Thoracic aorta (tissue), 2 donors: ENCODE measurements around the gene PSMG4. TPM values are rescaled to one million over a fixed set of nuclear protein-coding genes. Genes with fewer than 3 reads are reported as not detected.

Experiments used
- ATAC-seq: fragments of 150-250 bp; one replicate; pipeline ENCODE4 v1.8.0; 2017; ENCODE audit warnings: low read depth; ENCODE audit not compliant: insufficient number of reproducible peaks, low FRiP score
- DNase-seq: peaks from one replicate; pipeline ENCODE4 v3.0.0-alpha.2; 2020; ENCODE audit warnings: low spot score
- H3K27ac ChIP-seq, 2 donors: fragments of 200-600 bp; sonication (generic); 1 replicate in 1 of 2; 2 replicates in 1 of 2; pipeline ENCODE4 v1.5.1; 2016; ENCODE audit warnings: mild to moderate bottlenecking in 2 of 2, moderate library complexity in 2 of 2
- H3K27me3 ChIP-seq: fragments of 200-600 bp; sonication (generic); replicated peaks from 2 replicates; pipeline ENCODE4 v1.6.0; 2016; ENCODE audit warnings: mild to moderate bottlenecking; ENCODE audit not compliant: insufficient read depth
- H3K36me3 ChIP-seq: fragments of 200-600 bp; sonication (generic); one replicate; pipeline ENCODE4 v1.5.1; 2016
- H3K4me1 ChIP-seq, 2 donors: fragments of 200-600 bp; sonication (generic); 1 replicate in 1 of 2; 2 replicates in 1 of 2; pipeline versions ENCODE4 v1.5.1 to v1.6.0; 2016; ENCODE audit warnings: low read depth in 2 of 2, mild to moderate bottlenecking in 1 of 2; ENCODE audit not compliant: control insufficient read depth in 1 of 2
- H3K4me3 ChIP-seq: fragments of 200-600 bp; sonication (generic); 2 replicates; pipeline ENCODE4 v1.5.1; 2016; ENCODE audit warnings: mild to moderate bottlenecking
- H3K9me3 ChIP-seq: fragments of 200-600 bp; sonication (generic); 2 replicates; pipeline ENCODE4 v1.5.1; 2016
- CTCF ChIP-seq: fragments of 200-600 bp; sonication (generic); IDR thresholded peaks from one replicate; pipeline ENCODE4 v1.5.1; 2019; ENCODE audit warnings: antibody characterized with exemption
- total RNA-seq, 2 donors: library from RNA; depleted of rRNA; stranded (reverse); fragments of >200 nt; gene quantifications; one replicate each; pipeline versions ENCODE4 v1.1.0 to v1.2.3, GENCODE V29; 2016

Gene PSMG4
- total RNA-seq, 2 donors from 2014 or later = 19.4 to 29.0 TPM

- Histone ChIP-seq H3K9me3 (no peaks in the 10 kb centered on the region), H3K27me3 (no peaks in the 10 kb centered on the region), H3K4me3 (no peak overlapping the region), H3K36me3 (no peaks in the 10 kb centered on the region), H3K27ac (no peak overlapping the region), H3K4me1 (peaks cover 0 to 2% of the 10 kb centered on the region in 2 donors)
- DNase-seq (no peak), ATAC-seq (no peak)
- no peak for TF ChIP-seq CTCF
These were observed 37.2 kb upstream of the PSMG4 start for GRCh38 chr6:3221578-3221977.

DNA sequence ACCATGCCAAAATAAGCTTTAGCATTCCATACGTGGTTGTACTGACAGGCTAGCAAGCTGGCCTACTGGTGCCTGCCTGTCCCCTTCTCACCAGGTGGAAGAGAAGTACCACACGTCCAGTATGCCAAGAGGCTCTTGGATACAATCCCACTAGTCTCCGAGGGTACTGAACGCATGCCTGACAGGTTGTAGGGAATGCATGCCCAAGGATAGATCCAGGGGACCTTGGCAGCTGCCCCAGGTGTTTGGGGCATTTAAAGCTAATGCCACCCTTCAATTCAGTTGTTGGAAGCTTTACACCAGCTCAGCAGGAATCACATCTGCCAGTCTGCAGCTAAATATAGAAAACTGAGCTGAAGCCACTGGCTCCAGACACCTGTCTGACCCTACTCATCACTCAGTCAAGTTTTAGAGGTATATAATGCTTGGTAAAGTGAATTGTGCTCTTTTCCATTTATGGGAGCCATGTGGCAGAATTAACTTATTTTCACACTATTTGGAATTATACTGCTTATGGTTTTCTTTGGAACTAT, 36.2 kb upstream of the PSMG4 start:
- Histone ChIP-seq H3K36me3 (no peaks in the 10 kb centered on the region), H3K27ac (no peak overlapping the region), H3K4me1 (peaks cover 6 to 12% of the 10 kb centered on the region in 2 donors), H3K4me3 (no peak overlapping the region), H3K9me3 (no peaks in the 10 kb centered on the region), H3K27me3 (no peaks in the 10 kb centered on the region)
- DNase-seq = no peak
- no peak for ATAC-seq
- TF ChIP-seq CTCF = no peak

GRCh38 chr6:3226042-3226441, 32.7 kb upstream of the PSMG4 start:
- Histone ChIP-seq H3K9me3 (no peaks in the 10 kb centered on the region), H3K36me3 (no peaks in the 10 kb centered on the region), H3K4me3 (no peak overlapping the region), H3K27ac (no peak overlapping the region), H3K4me1 (peaks cover 21 to 44% of the 10 kb centered on the region in 2 donors), H3K27me3 (peaks cover 23% of the 10 kb centered on the region)
- no peak for ATAC-seq
- no peak for DNase-seq
- TF ChIP-seq CTCF = no peak

GRCh38 chr6:3226481-3227362, 32.0 kb upstream of the PSMG4 start:
- Histone ChIP-seq H3K4me3 (peak overlapping the region; percentile 67), H3K4me1 (peaks cover 21 to 51% of the 10 kb centered on the region in 2 donors), H3K27me3 (peaks cover 25% of the 10 kb centered on the region), H3K9me3 (no peaks in the 10 kb centered on the region), H3K36me3 (no peaks in the 10 kb centered on the region), H3K27ac (no peak overlapping the region)
- no peak for ATAC-seq
- no peak for DNase-seq
- TF ChIP-seq CTCF = no peak

- Histone ChIP-seq H3K36me3 (no peaks in the 10 kb centered on the region), H3K27me3 (peaks cover 26% of the 10 kb centered on the region), H3K4me3 (peak within 1 kb of the TSS; percentile 67), H3K4me1 (peaks cover 26 to 57% of the 10 kb centered on the region in 2 donors), H3K27ac (no peak within 1 kb of the TSS), H3K9me3 (no peaks in the 10 kb centered on the region)
- no peak for TF ChIP-seq CTCF
- no peak for ATAC-seq
- DNase-seq = no peak
These were observed 31.2 kb upstream of the PSMG4 start, which contains the start of gene TUBB2B for GRCh38 chr6:3227363-3228045. Gene TUBB2B, minus strand, starts transcription at chr6:3227653. Its CDS starts 110 bp downstream, at chr6:3227543.
